GM21447 (cell line): Measurements from ENCODE around the gene DMAC2L.

ENCODE experiments used
- ATAC-seq: cut with Tn5 transposase; IDR thresholded peaks from one replicate; pipeline ENCODE4 v1.9.1; 2021; ENCODE audit not compliant: unreplicated experiment

The DMAC2L gene

DNA sequence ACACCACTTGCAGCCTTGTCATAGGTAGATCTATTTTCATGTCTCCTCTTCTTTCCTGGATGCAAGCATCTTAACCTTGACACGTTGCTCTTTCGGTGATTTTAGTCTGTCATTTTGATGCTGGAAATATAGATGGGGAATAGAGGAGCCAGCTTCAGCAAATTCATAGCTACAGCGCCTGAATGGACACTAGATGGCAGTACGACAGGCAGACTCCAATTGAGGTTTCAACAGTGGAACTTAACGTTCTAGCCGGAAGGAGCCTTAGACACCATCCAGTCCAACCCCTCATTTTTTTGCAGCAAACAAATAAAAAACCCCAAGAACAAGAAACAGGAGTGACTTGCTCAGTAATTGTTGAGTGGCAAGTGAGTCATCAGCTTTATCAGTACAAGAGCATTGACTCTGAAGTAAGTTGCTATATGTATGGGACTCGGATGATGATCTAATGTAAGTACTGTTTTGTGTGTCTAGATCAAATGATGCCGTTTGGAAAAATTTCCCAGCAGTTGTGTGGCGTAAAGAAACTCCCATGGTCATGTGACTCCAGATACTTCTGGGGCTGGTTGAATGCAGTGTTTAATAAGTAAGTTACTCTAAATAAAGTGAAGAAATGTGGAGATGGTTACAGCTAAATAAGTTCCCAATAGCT is 9.0 kb downstream of the DMAC2L start:
- peak; percentile 81 for ATAC-seq

DNA sequence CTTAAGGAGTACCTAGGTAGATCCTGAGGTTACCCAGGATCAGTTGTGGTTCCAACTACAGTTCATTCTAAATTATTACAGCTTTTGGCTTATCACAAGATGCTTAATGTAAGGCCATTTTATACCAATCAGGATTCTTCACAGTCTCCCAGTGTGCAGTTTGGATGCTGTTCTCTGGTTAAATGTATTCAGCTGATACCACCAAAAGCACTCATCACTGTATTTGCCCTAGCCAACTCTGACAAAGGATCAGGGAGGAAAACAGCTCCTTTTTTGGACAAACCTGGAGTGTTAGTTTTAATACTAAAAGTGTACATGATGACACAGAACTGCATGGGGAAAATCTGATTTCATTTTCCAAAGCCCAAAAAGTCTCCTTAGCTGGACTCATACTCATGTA is 19.5 kb downstream of the DMAC2L start:
- ATAC-seq = no peak

DNA sequence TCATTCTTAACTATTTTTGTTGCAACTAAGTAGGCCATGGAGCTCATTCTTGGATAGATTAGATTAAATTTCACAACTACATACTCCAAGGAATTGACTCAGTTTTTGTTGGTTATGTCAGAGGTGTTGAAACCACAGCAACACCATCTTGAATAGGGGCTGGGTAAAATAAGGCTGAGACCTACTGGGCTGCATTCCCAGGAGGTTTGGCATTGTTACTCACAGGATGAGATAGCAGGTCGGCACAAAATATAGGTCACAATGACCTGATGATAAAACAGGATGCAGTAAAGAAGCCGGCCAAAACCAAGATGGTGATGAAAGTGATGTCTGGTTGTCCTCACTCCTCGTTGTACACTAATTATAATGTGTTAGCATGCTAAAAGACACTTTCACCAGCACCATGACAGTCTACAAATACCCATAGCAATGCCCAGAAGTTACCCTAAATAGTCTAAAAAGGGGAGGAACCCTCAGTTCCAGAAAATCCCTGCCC is 20.9 kb downstream of the DMAC2L start:
- no peak for ATAC-seq

DNA sequence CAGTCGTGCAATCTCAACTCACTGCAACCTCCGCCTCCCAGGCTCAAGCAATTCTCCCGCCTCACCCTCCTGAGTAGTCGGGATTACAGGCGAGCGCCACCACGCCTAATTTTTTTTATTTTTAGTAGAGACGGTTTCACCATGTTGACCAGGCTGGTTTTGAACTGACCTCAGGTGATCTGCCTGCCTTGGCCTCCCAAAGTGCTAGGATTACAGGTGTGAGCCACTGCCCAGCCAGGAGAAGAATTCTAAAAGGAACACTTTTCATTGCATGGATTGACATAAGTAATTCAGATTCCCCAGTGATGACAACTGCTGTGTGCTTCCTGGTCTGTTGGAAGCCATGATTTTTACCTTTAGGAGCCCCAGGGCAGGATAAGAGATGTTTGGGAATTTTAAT is 22.1 kb downstream of the DMAC2L start:
- ATAC-seq = no peak

DNA sequence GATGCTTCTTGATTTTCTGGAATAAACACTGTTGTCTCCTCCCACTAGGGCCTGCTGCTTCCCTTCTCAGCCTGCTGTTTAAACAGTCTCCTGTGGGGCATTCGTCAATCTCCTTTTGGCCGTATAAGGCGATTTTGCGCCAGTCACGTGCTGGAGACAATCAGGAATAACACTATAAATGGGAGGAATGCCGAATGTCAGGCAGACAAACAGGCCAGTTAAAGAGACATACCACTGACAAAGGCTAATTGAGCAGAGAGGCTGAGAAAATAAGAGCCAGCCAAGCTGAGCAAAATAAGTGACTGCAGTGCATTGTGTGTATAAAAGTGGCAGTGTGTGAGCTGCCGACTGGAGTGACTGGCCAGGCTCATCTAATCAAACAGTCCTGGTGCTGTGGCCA is 23.3 kb downstream of the DMAC2L start:
- ATAC-seq = no peak

DNA sequence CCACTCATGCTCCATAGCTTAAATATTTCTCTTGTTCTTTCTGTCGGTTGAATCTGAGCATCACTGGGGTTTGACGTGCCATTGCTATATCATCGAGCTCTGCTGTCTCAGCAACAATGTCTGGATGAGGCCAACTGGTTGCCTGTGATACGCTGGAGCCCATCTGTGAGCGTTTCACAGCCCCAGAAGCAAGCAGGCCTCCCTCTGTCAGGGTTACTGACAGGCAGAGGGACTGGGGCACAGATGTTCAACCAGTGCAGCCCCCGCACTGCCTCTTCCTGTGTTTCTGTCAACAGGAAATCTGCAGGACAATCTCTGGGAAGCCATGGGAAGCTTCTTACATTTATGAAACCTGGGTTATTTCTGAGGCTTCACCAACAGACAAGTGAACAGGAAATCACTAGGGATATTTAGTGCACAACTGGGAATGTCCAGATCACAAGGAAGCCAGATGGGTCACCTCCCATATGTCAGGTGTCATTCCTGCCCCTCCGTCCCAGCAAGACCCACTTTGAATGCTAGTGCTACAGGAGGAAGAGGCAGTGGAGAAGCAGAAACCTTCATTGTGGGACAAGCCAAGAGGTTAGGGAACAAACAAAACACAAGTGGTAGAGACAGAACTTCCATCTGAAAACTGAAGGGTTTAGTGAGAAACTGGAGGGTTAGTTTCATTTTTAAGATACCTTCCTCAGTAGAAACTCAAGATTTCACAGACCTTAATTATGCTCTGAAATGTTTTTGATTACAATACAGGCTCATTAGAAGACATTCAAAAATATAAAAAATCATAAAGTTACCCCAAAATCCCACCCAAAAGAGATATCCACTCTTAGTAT is 24.1 kb downstream of the DMAC2L start:
- no peak for ATAC-seq

DNA sequence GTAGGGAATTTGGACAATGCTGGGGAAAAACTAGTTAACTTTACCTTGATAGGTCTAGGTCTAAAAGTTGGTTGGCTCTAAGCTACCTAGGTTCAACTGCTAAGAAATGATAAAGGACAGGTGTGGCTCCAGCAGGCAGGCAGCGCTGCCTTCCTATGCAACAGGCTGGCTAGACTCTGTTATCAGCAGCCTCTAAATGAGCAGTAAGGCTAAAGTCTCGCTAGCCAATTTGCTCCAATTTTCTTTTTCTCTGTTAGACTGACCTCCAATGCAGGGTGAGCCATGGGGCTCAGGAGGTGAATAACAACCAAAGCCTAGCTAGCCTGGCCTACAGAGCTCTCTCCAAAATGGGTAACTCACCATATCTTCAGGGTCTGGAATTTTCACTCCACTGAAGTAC is 26.5 kb downstream of the DMAC2L start:
- no peak for ATAC-seq

DNA sequence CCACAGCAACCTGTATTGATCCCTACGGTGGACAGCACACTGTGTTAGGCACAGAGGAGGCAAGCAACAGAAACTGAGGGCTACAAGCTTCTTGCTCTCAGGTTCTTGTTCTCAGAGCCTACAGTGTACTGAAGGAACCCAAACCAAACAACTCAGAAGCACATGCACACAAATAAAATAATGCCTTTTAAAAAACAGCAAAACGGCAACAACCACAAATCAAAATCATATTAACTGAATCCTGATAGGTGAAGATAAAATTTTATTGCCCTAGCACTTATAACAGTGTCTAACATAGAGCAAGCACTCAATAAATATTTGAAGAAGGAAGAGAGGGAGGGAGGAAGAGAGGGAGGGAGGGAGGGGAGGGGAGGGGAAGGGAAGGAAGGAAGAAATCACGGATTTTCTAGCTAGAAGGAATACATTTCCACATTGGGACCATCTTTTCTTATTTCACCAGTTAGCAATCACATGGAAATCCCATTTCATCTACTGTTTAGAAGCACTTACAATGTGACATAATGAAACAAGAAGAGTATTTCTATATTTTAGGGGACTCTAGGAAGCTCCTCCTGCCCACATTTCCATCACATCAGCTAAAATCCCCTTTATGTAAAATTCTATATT is 27.2 kb downstream of the DMAC2L start:
- ATAC-seq = no peak

DNA sequence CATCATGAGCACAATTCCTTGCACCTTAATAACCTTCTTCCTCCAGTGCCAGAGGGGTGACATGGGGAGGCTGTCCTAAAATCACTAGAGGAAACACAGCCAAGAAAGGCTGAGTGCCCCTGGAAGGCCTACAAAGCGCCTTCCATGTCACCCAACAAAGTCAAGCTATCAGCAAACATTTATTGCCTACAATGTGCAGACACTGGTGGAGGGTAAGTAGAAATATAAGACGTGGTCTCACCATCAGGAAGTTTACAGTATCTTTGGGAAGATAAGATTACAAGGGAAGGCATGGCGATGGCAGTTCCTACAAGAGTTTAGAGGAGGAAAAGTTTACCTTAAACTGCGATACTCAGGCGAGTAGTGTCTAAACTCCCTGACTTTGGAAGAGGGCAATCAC is 27.9 kb downstream of the DMAC2L start:
- no peak for ATAC-seq

DNA sequence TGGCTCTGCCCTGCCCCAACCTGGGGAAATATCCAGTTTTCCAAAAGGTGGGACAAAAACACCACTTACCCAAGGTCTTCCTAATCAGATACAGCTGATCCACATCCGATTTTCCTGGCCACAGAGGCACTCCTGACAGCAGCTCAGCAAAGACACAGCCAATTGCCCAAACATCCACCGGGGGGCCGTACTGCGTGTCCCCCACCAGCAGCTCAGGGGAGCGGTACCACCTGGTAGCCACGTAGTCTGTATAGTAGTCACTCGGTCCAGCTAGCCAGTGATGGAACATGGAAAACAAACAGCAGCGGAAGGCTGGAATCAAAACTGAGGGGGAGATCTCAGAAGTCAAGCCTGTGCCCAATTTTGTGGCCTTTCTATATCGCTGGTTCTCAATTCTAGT is 28.8 kb downstream of the DMAC2L start:
- no peak for ATAC-seq

DNA sequence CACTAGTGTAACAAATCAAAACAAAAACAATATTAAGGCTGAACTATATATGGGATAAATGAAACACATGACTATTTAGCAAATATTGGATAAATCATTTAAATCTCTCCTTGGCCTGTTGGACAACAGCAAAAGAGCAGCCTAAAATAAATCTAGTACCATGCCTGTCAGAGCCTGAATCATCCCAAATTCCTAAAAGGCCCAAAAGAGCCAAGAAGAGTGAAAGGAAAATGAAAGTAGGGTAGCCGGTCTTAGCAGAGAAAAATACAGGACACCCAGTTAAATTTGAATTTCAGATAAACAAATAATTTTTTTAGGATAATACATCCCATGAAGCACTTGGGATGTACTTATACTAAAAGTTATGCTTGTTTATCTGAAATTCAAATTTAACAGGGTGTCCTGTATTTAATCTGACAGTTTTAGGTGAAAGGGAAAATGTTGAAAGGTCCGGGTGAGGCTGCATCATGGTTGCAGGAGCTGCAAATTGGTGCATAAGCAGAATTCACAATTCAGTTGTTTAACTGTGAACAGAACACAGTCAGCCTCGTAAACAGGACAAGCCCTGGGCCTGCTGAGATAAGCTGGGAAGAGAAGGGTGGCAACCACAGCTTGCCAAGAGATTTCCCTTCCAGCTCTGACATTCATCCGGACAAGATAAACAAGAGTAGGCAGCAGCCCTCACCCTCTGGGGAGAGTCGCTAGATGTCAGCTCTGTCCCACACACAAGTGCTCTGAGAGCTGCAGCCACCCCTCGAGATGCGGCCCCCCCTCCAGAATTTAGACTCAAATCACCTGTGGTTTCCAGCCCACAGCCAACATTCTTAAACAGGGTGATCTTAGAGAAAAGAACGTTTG is 30.3 kb downstream of the DMAC2L start:
- ATAC-seq = peak; percentile 51

DNA sequence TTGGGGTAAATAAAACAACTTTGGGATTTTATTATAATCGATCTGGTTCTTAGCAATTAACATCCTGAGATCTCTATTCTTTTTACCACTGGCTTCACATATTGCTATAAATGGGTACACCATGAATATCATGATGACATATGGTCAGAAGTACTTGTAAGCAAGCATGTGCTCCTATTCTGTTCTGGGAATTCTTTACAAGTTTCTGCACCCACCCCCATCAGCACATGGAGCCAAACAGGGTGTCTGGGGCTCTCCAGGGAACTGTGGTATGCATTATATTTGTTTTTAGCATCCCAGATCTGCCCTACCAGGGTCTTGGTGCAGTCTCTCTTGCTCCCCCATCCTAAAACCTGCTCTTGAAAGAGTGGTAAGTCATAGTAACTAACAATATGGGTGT is 31.3 kb downstream of the DMAC2L start:
- no peak for ATAC-seq

DNA sequence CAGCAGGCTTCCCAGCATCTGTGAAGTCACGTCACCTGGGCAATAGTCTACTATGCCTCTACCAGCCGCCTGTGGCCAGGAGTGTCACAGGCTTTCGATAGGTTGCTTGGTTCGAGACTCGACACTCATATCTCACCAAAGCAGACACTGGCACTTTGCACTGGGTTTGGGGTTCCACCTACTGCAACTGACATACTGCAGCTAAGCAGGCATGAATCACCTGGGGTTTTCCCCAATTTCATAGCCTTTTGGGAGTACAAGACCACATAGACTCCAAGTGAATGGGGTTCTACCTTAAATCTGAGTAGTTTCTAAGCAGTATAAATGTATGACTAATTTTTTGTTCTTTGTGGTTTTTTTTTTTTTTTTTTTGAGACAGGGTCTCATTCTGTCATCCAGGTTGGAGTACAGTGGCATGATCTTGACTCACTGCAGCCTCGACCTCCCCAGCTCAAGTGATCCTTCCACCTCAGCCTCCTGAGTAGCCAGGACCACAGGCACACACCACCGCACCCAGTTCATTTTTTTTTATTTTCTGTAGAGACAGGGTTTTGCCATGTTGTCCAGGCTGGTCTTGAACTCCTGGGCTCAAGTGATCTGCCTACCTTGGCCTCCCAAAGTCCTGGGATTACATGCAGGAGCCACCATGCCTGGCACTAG is 32.1 kb downstream of the DMAC2L start:
- ATAC-seq = peak; percentile 84

DNA sequence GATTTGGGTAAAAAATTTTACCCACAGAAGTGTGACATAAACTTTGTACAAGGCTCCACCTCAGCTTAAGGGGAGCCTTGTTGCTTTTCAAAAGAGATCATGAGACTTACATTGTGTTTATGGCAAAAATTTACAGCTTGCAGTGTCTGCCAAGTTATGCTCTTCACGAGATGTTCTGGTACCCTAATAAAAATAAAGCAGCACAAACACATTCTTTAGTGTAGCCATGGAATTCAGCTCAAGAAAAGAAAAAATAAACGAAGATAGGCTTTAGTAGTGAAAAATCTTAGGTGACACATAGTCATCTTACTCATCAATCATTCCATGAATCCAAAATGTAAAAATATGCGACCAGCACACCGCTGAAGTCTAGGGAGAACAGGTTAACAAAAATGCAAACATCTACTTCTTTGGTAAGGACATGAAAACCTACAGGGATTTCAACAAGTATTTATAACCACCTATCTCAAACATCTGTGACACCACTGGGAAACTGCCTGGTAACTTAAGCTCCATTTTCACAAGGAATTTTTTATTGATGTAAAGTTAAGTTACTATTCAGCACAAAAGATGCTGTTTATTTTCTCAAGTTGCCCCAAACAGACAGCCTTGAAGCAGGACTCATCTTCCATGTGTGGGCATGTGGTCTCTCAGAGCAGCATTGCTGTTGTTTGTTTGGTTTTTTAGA is 32.9 kb downstream of the DMAC2L start:
- no peak for ATAC-seq

DNA sequence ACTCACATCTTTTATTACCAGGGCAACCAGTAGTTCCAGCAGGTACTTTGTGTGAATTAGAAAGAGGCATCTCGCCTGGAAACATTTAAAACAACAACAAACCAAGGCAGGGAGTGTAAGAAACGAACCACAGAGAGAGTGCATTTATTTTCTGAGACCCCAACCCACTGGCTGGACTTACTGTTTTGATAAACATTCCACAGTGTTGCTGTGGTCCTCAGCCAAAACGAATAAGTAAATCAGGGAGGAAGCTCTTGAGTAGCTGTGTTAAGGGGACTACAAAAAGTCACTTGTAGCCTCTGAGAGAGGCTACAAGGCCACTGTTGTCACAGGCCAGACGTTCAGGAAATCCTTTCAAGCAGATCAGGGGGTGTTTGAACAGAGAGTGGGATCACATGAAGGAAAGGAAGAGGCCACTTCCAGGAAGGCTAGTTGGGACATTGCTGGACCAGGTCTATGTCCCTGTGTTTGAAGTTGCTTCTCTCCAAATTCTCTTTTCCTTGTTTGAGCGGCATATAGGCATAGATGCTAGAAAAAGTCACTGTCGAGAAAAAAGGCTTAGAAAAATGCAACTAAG is 33.8 kb downstream of the DMAC2L start:
- ATAC-seq = no peak

DNA sequence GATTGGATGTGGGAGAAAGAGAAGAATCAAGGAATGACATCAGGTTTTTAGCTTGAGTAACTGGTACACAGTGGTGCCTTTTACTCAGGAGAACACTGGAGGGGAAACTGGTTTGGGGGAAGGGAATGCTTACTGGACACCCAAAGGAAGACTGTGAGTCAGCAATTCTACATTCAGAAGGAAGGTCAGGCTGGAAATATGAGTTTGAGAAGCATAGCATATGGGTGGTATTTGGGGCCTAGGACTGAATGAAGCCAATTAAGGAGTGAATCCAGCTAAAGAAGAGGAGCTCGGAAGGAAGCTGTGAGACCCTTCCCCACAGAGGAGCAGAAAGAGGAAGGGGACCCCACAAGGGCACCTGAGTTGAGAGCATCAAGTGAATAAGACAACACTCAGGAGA is 35.4 kb downstream of the DMAC2L start:
- ATAC-seq = no peak

DNA sequence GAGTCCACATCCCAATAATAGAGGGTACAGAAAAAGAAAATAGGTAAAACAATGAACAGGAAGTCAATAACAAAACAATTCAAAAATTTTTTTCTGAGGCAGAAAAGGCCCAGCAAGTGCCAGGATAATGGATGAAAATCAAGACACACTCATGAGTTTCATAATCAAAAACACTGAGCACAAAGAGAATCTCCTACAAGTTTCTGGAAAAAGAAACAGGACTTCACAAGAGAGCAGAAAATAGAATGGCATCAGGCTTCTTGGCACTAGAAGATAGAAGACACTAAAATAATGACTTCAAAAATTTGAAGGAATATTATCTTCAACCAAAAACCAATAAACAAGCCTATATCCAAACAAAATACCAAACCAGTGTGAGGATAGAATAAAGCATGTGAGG is 36.8 kb downstream of the DMAC2L start:
- no peak for ATAC-seq

DNA sequence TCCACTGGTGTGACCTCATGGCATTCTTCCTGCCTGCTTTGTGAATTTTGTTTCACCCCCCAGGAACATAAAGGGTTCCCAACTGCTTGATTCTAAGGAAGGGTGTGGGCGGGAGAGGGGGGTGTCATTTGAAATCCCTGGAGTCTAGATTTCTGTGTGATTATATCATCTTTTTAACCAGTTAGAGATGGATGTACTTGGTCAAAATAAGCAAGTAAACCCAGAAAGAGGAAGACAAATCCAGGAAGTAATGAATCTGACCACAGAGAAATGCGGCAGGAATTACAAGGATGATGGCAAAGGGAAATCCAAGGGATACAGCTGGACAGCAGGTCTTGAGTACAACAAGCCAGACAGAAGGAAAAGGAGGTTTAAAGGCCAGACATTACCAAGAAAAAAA is 38.9 kb downstream of the DMAC2L start:
- ATAC-seq = no peak

DNA sequence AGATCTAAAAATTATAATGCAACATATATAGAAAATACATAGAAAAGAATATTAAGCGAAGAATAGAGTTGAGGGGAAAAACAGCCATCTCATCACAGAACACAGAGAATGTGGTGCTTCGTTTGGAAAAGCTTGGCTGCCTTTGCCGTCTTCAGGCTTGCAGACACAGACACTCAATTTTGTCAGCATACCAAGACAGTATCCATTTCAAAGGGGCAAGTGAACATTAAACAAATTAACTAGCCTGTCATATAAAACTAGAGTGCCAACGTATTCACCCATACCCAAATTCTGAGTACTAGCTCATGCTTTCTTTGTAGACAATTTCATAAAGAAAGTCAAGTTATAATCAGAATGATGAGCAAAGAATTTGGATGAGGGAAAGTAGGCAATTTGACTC is 40.5 kb downstream of the DMAC2L start:
- ATAC-seq = no peak

DNA sequence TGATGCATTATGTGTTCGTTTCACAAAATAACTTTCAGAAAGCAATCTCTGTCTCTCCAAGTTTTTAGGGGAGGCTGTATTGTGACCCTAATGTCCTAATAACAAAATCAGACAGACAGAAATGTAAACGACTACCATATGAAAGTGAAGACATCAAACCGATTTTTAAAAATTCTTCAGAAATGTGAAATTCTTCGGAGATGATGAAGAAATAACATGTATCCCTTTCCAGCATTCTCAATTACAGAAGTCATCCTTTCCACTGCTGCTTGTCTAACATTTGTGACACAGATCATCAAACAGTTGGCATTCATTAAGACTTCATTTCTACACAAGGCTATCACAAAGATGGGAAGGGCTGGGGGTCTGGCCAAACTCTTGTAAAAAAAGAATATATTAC is 41.0 kb downstream of the DMAC2L start:
- ATAC-seq = no peak
